ENCODE measurements around the gene PIBF1. TPM values are rescaled to one million over a fixed set of nuclear protein-coding genes. Genes with fewer than 3 reads are reported as not detected.

The PIBF1 gene
- total and polyA plus RNA-seq, 7 donors = 5.4 to 12.8 (median 7.5) TPM

- Histone ChIP-seq H3K36me3 (ENCODE audit: insufficient read depth in 1 of 2, low read depth in 1 of 2) (peaks cover 0 to 49% of the 10 kb centered on the region in 2 donors), H3K9me3 (no peaks in the 10 kb centered on the region), H3K4me1 (peaks cover 16% of the 10 kb centered on the region), H3K27me3 (ENCODE audit: insufficient read depth in 3 of 3, low read length in 2 of 3) (no peaks in the 10 kb centered on the region), H3K27ac (no peak overlapping the region), H3K4me3 (no peak overlapping the region)
- TF ChIP-seq, protein P1, sequence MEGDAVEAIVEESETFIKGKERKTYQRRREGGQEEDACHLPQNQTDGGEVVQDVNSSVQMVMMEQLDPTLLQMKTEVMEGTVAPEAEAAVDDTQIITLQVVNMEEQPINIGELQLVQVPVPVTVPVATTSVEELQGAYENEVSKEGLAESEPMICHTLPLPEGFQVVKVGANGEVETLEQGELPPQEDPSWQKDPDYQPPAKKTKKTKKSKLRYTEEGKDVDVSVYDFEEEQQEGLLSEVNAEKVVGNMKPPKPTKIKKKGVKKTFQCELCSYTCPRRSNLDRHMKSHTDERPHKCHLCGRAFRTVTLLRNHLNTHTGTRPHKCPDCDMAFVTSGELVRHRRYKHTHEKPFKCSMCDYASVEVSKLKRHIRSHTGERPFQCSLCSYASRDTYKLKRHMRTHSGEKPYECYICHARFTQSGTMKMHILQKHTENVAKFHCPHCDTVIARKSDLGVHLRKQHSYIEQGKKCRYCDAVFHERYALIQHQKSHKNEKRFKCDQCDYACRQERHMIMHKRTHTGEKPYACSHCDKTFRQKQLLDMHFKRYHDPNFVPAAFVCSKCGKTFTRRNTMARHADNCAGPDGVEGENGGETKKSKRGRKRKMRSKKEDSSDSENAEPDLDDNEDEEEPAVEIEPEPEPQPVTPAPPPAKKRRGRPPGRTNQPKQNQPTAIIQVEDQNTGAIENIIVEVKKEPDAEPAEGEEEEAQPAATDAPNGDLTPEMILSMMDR (IDR thresholded peaks at IDR 0.05) = no peak
- ATAC-seq (no peak), DNase-seq (no peak)
- 91 to 96% (median 95%) methylated on average over 13 of the region's 13 CpGs for WGBS, 3 donors
- intact Hi-C loops (cut with DNase I) = no loop called here
Measured at GRCh38 chr13:73062468-73062867, 280.5 kb downstream of the PIBF1 start.

DNA sequence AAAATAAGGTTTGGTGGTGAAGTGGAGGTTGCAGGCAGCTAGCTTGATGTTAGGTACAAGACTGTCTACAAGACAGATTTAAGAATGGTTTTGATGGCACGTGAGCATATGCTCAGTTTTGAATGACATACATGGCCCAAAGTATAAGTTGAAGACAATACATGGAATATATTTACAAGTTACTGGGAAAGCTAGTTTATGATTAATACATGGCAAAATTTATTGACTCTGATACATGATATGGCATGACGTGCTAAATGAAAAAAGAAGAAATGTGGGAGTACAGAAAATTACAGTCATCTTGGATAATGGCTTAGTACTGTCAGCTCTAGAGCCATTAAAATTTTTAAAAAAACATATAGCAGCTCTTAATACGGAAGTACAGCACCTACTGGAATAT is 281.2 kb downstream of the PIBF1 start:
- Histone ChIP-seq H3K4me3 (no peak overlapping the region), H3K27ac (no peak overlapping the region), H3K4me1 (peaks cover 12% of the 10 kb centered on the region), H3K27me3 (ENCODE audit: insufficient read depth in 3 of 3, low read length in 2 of 3) (no peaks in the 10 kb centered on the region), H3K9me3 (no peaks in the 10 kb centered on the region), H3K36me3 (ENCODE audit: insufficient read depth in 1 of 2, low read depth in 1 of 2) (peaks cover 0 to 52% of the 10 kb centered on the region in 2 donors)
- ATAC-seq (no peak), DNase-seq (no peak)
- TF ChIP-seq, protein P1 (IDR thresholded peaks at IDR 0.05) = no peak
- 88 to 91% (median 89%) methylated on average over 3 of the region's 3 CpGs for WGBS, 3 donors
- intact Hi-C loops (cut with DNase I) = no loop called here

GRCh38 chr13:73065036-73065435 is 283.1 kb downstream of the PIBF1 start:
- Histone ChIP-seq H3K9me3 (no peaks in the 10 kb centered on the region), H3K4me1 (peaks cover 9% of the 10 kb centered on the region), H3K27ac (no peak overlapping the region), H3K36me3 (ENCODE audit: insufficient read depth in 1 of 2, low read depth in 1 of 2) (peaks cover 0 to 53% of the 10 kb centered on the region in 2 donors), H3K4me3 (no peak overlapping the region), H3K27me3 (ENCODE audit: insufficient read depth in 3 of 3, low read length in 2 of 3) (no peaks in the 10 kb centered on the region)
- no peak for DNase-seq
- TF ChIP-seq, protein P1 (IDR thresholded peaks at IDR 0.05) = no peak
- intact Hi-C loops (cut with DNase I) = no loop called here
- WGBS, 3 donors = 58 to 69% (median 64%) methylated on average over 2 of the region's 2 CpGs
- no peak for ATAC-seq

GRCh38 chr13:73065665-73066340 is 283.9 kb downstream of the PIBF1 start:
- Histone ChIP-seq H3K27ac (no peak overlapping the region), H3K4me3 (no peak overlapping the region), H3K36me3 (ENCODE audit: insufficient read depth in 1 of 2, low read depth in 1 of 2) (peaks cover 0 to 53% of the 10 kb centered on the region in 2 donors), H3K9me3 (no peaks in the 10 kb centered on the region), H3K27me3 (ENCODE audit: insufficient read depth in 3 of 3, low read length in 2 of 3) (no peaks in the 10 kb centered on the region), H3K4me1 (peaks cover 9% of the 10 kb centered on the region)
- 84 to 92% (median 90%) methylated on average over 7 of the region's 7 CpGs for WGBS, 3 donors
- no peak for ATAC-seq
- intact Hi-C loops (cut with DNase I) = no loop called here
- DNase-seq = no peak
- TF ChIP-seq, protein P1 (IDR thresholded peaks at IDR 0.05) = no peak

Other genes starting within 250 kb of the PIBF1 start
- 10 to 100 TPM in 1 of 4 donors, 1 to 10 TPM in 3; 6.4 to 10.6 (median 8.7) TPM for gene MZT1, start 54.5 kb upstream of the PIBF1 start, total RNA-seq
- gene MZT1, start 54.5 kb upstream of the PIBF1 start, polyA plus RNA-seq = 10 to 100 TPM in 2 of 3 donors, 1 to 10 TPM in 1; 8.6 to 19.6 (median 15.9) TPM
- 1 to 10 TPM in 1 of 4 donors, under 1 TPM in 3; 0.34 to 1.1 (median 0.52) TPM for gene BORA, start 54.2 kb upstream of the PIBF1 start, total RNA-seq
- 1 to 10 TPM; 1.9 to 5.6 (median 2.5) TPM for gene BORA, start 54.2 kb upstream of the PIBF1 start, polyA plus RNA-seq
- gene DIS3, start 233 bp upstream of the PIBF1 start, total RNA-seq = 10 to 100 TPM; 13.4 to 19.7 (median 15.5) TPM
- gene DIS3, start 233 bp upstream of the PIBF1 start, polyA plus RNA-seq = 10 to 100 TPM in 2 of 3 donors, 1 to 10 TPM in 1; 6.4 to 12.3 (median 10.8) TPM